HG03066 (cell line): ENCODE data around the gene GSG1L.
"Not testable (repeated sequence)": the region's sequence is repeated elsewhere in the genome, so short reads cannot be mapped to it uniquely, and the experiment has no call there.

Experiments used
- ATAC-seq: cut with Tn5 transposase; IDR thresholded peaks from one replicate; pipeline ENCODE4 v1.9.1; 2021; ENCODE audit warnings: low read depth; ENCODE audit not compliant: unreplicated experiment

Gene GSG1L

GRCh38 chr16:27920391-27920891 is 143.1 kb downstream of the GSG1L start:
- ATAC-seq, result no peak

DNA sequence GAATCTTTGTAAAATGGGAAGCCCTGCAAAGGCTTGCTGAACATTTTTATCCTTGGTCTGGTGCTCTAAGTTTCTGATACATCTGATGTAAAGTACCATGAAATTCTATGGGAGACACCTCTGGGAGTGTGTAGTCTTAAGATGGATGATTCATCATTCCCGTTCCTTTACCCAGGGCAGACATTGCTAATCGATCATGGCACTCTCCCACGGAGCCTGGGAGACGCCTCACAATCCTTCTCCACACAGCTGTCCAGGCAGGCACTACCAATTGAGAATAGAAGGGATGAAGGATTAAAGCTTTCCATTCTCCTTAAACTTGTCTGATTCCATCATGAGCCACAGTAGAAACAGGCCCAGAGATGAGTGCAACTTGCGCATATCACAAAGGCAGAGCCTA is 144.8 kb downstream of the GSG1L start:
- no peak for ATAC-seq

- no peak for ATAC-seq
These were observed 145.6 kb downstream of the GSG1L start for GRCh38 chr16:27917949-27918348.

DNA sequence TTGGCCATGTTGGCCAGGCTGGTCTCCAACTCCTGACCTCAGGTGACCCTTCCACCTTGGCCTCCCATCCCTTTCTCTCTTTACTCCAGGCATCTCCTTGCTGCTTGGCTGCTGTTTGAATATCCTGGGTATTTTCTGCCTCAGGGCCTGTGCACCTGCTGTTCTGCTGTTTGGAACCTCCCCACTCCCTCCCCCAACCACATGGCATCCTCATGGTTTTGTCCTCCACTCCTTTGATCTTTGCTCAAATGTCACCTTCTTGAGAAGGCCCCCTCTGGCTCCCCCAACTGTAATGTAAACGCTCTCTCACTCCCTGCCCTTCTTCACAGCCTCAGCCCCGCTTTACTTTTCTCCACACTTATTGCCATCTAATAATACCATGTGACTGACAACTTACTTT is 152.0 kb downstream of the GSG1L start:
- no peak for ATAC-seq

GRCh38 chr16:27907457-27907972 is 156.0 kb downstream of the GSG1L start:
- no peak for ATAC-seq

- ATAC-seq, result no peak
These were observed 156.6 kb downstream of the GSG1L start for GRCh38 chr16:27906883-27907282.

GRCh38 chr16:27903046-27903655 is 160.4 kb downstream of the GSG1L start:
- ATAC-seq, result no peak

GRCh38 chr16:27902551-27902950 is 161.0 kb downstream of the GSG1L start:
- no peak for ATAC-seq

GRCh38 chr16:27901956-27902355 is 161.6 kb downstream of the GSG1L start:
- ATAC-seq, result no peak

DNA sequence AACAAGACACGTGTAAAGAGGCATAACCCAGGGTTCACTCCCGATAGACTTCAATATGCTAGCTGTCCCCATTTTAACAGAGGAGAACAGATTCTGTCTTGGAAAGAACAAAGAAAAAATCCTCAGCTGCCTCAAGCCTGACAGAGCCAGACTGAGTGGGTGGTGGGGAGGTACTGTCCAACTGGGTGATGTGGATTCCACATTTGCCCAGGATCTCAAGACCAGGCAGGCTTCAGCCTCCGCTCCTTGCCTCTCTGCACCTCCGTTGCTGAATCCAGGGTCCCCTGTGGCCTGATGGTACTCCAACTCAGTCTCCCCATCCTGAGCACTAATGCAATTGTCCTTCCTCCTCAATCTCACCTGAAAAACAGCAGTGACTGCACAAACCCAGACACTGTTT is 163.8 kb downstream of the GSG1L start:
- ATAC-seq, result no peak

- no peak for ATAC-seq
These were observed 169.1 kb downstream of the GSG1L start for GRCh38 chr16:27894386-27894785.

DNA sequence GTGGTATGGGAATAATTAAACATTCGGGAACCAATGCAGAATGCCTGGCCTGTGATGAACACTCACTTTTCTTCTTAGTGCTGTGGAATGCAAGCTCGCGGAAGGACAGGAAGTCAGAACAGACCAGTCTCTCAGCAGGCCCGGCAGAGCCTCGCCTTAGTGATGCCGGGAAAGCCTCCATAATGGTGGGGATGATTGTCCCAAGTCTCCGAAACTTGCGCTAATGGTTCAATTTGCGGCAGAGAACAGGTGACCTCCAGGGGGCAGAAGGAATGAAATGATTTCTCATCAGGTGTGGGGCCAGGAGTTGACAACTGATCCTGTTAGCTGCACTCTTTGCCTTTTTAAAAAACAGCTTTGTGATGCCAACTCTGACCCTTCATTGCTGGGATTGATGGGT is 170.6 kb downstream of the GSG1L start:
- ATAC-seq, result no peak

GRCh38 chr16:27890866-27891265 is 172.6 kb downstream of the GSG1L start:
- no peak for ATAC-seq

GRCh38 chr16:27890006-27890405 is 173.5 kb downstream of the GSG1L start:
- ATAC-seq, result no peak

- no peak for ATAC-seq
These were observed 179.9 kb downstream of the GSG1L start for GRCh38 chr16:27883576-27883975.

GRCh38 chr16:27880287-27880686 is 183.2 kb downstream of the GSG1L start:
- no peak for ATAC-seq

- ATAC-seq, result no peak
These were observed 183.8 kb downstream of the GSG1L start for GRCh38 chr16:27879601-27880247.

DNA sequence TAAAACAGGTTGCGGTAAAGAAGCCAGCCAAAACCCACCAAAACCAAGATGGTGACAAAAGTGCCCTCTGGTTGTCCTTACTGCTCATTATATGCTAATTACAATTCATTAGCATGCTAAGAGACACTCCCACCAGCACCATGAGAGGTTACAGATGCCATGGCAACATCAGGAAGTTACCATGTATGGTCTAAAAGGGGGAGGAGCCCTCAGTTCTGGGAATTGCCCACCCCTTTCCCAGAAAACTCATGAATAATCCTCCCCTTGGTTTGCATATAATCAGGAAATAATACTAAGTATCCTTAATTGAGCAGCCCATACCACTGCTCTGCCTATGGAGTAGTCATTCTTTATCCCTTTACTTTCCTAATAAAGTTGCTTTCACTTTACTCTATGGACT is 190.9 kb downstream of the GSG1L start:
- ATAC-seq, result not testable (repeated sequence)

GRCh38 chr16:27870116-27870798 is 193.3 kb downstream of the GSG1L start:
- no peak for ATAC-seq

- ATAC-seq, result no peak
These were observed 194.1 kb downstream of the GSG1L start for GRCh38 chr16:27869411-27869810.

- no peak for ATAC-seq
These were observed 195.3 kb downstream of the GSG1L start for GRCh38 chr16:27868180-27868579.
